CD4-positive, CD25-positive, alpha-beta regulatory T cell (primary cell): ENCODE results near the gene CLTCL1. TPM values are rescaled to one million over a fixed set of nuclear protein-coding genes. Genes with fewer than 3 reads are reported as not detected.
"Not testable (repeated sequence)": the region's sequence is repeated elsewhere in the genome, so short reads cannot be mapped to it uniquely, and the experiment has no call there.

Source experiments
- ATAC-seq, 2 donors: fragments of 150-1000 bp; cut with Tn5 transposase; one replicate each; pipeline ENCODE4 v1.10.0; 2021; ENCODE audit warnings: low read depth in 2 of 2, moderate number of reproducible peaks in 2 of 2, moderate library complexity in 1 of 2
- DNase-seq, 3 donors: peaks; one replicate each; pipeline versions ENCODE4 v3.0.0 to v3.0.0-alpha.2; 2012 to 2022; ENCODE audit warnings: mixed read lengths in 1 of 3
- H3K27ac ChIP-seq: one replicate; pipeline ENCODE4 v1.7.0; 2013; ENCODE audit warnings: mild to moderate bottlenecking, low read length; ENCODE audit not compliant: insufficient read depth, poor library complexity, severe bottlenecking
- H3K27me3 ChIP-seq: one replicate; pipeline ENCODE4 v1.7.0; 2013; ENCODE audit warnings: low read length; ENCODE audit not compliant: control insufficient read depth, insufficient read depth
- H3K36me3 ChIP-seq: one replicate; pipeline ENCODE4 v1.7.0; 2013; ENCODE audit warnings: mild to moderate bottlenecking, low read length, moderate library complexity; ENCODE audit not compliant: control insufficient read depth, insufficient read depth
- H3K4me1 ChIP-seq: 2 replicates; pipeline ENCODE4 v1.7.0; 2013; ENCODE audit warnings: mild to moderate bottlenecking, low read length; ENCODE audit not compliant: insufficient read depth, control insufficient read depth, poor library complexity, severe bottlenecking
- H3K4me3 ChIP-seq: one replicate; pipeline ENCODE4 v1.7.0; 2013; ENCODE audit warnings: low read depth, mild to moderate bottlenecking, low read length, moderate library complexity
- H3K9me3 ChIP-seq, 2 experiments: 1 replicate in 1 of 2; 2 replicates in 1 of 2; pipeline ENCODE4 v1.7.0; 2013; ENCODE audit warnings: low read length in 2 of 2, mild to moderate bottlenecking in 1 of 2, moderate library complexity in 1 of 2; ENCODE audit not compliant: control insufficient read depth in 2 of 2
- H3K27ac Mint-ChIP-seq, 3 donors: one replicate each; pipeline ENCODE4 v1.8.0; 2020 to 2022; ENCODE audit warnings: mild to moderate bottlenecking in 3 of 3, mixed read lengths in 3 of 3, moderate library complexity in 2 of 3
- H3K27me3 Mint-ChIP-seq: one replicate; pipeline ENCODE4 v1.8.0; 2022; ENCODE audit warnings: mild to moderate bottlenecking, mixed read lengths
- H3K36me3 Mint-ChIP-seq: one replicate; pipeline ENCODE4 v1.8.0; 2020; ENCODE audit warnings: mixed read lengths
- H3K4me1 Mint-ChIP-seq, 4 donors: one replicate each; pipeline ENCODE4 v1.8.0; 2020 to 2022; ENCODE audit warnings: mixed read lengths in 4 of 4, mild to moderate bottlenecking in 1 of 4
- H3K4me3 Mint-ChIP-seq, 4 donors: one replicate each; pipeline ENCODE4 v1.8.0; 2020 to 2022; ENCODE audit warnings: mild to moderate bottlenecking in 4 of 4, mixed read lengths in 4 of 4, moderate library complexity in 3 of 4
- H3K9me3 Mint-ChIP-seq, 7 donors: one replicate each; pipeline ENCODE4 v1.8.0; 2020 to 2022; ENCODE audit warnings: mixed read lengths in 7 of 7, mild to moderate bottlenecking in 3 of 7, moderate library complexity in 2 of 7
- polyA plus RNA-seq, 4 donors: library from polyadenylated mRNA; unstranded; fragments of 300-500 nt; fragmentation: Illumina TruSeq; gene quantifications; one replicate each; pipeline ENCODE4 v1.2.3, GENCODE V29; 2021
- total RNA-seq: library from RNA; stranded (reverse); gene quantifications from one replicate; pipeline ENCODE4 v1.2.3, GENCODE V29; 2022

Gene CLTCL1
- total and polyA plus RNA-seq, 5 donors from 2014 or later = 0.20 to 0.55 (median 0.34) TPM

DNA sequence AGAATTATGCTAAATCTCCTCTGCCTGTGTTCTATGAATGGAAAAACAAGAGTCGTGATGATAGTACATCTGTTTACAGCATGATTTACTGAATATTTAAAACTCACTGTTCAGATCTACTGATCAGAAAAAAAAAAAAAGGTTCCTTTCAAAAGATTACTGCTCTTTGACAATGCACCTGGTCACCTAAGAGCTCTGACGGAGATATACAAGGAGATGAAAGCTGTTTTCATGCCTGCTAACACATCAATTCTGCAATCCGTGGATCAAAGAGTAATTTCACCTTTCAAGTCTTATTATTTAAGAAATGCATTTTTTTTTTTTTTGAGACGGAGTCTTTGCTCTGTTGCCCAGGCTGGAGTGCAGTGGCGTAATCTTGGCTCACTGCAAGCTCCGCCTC, 30.7 kb downstream of the CLTCL1 start:
- H3K4me1 ChIP-seq = peaks cover 5% of the 10 kb centered on the region
- H3K36me3 ChIP-seq = no peaks in the 10 kb centered on the region
- Mint-ChIP-seq H3K36me3 (no peaks in the 10 kb centered on the region), H3K4me1 (peaks cover 7 to 20% (median 9%) of the 10 kb centered on the region in 4 donors), H3K27ac (no peak overlapping the region), H3K4me3 (no peak overlapping the region), H3K27me3 (no peaks in the 10 kb centered on the region), H3K9me3 (peaks cover 0 to 4% (median under 1%) of the 10 kb centered on the region in 7 donors)
- H3K27ac ChIP-seq = no peak overlapping the region
- peak in 1 of 3 donors; percentile 3 for DNase-seq
- no peaks in the 10 kb centered on the region for H3K27me3 ChIP-seq
- ATAC-seq = no peak
- peaks cover 3 to 4% of the 10 kb centered on the region in 2 experiments for H3K9me3 ChIP-seq
- no peak overlapping the region for H3K4me3 ChIP-seq

- DNase-seq = no peak
- Mint-ChIP-seq H3K9me3 (peaks cover 0 to 3% (median 0%) of the 10 kb centered on the region in 7 donors), H3K27ac (peak overlapping the region; percentile 34 to 89 (median 88)), H3K4me1 (peaks cover 7 to 20% (median 9%) of the 10 kb centered on the region in 4 donors), H3K36me3 (no peaks in the 10 kb centered on the region), H3K4me3 (peak overlapping the region in 2 of 4 donors; percentile 63 to 73), H3K27me3 (no peaks in the 10 kb centered on the region)
- Histone ChIP-seq H3K36me3 (no peaks in the 10 kb centered on the region), H3K27ac (no peak overlapping the region), H3K27me3 (no peaks in the 10 kb centered on the region), H3K4me3 (peak overlapping the region; percentile 53), H3K9me3 (no peaks in the 10 kb centered on the region), H3K4me1 (peaks cover 5% of the 10 kb centered on the region)
- no peak for ATAC-seq
Observed at GRCh38 chr22:19260194-19260593, 31.3 kb downstream of the CLTCL1 start.

GRCh38 chr22:19258968-19259288, 32.6 kb downstream of the CLTCL1 start:
- H3K4me1 ChIP-seq, H3K4me3 Mint-ChIP-seq, DNase-seq, H3K9me3 ChIP-seq, H3K4me3 ChIP-seq, H3K9me3 Mint-ChIP-seq, H3K27ac Mint-ChIP-seq, H3K27ac ChIP-seq, H3K27me3 Mint-ChIP-seq, ATAC-seq, H3K36me3 ChIP-seq, H3K36me3 Mint-ChIP-seq, H3K27me3 ChIP-seq: not testable (repeated sequence)
- peaks cover 7 to 20% (median 9%) of the 10 kb centered on the region in 4 donors for H3K4me1 Mint-ChIP-seq

GRCh38 chr22:19258371-19258770, 33.1 kb downstream of the CLTCL1 start:
- no peaks in the 10 kb centered on the region for H3K36me3 ChIP-seq
- H3K9me3 ChIP-seq = peaks cover 0 to 2% of the 10 kb centered on the region in 2 experiments
- no peaks in the 10 kb centered on the region for H3K36me3 Mint-ChIP-seq
- peaks cover 7 to 20% (median 9%) of the 10 kb centered on the region in 4 donors for H3K4me1 Mint-ChIP-seq
- no peak overlapping the region for H3K27ac Mint-ChIP-seq
- ATAC-seq (no peak), DNase-seq (no peak)
- H3K27me3 Mint-ChIP-seq = peaks cover 5% of the 10 kb centered on the region
- peaks cover 5% of the 10 kb centered on the region for H3K4me1 ChIP-seq
- no peak overlapping the region for H3K27ac ChIP-seq
- peaks cover 2% of the 10 kb centered on the region for H3K27me3 ChIP-seq
- H3K4me3 ChIP-seq = no peak overlapping the region
- H3K4me3 Mint-ChIP-seq = no peak overlapping the region
- peaks cover 0 to 3% (median 0%) of the 10 kb centered on the region in 7 donors for H3K9me3 Mint-ChIP-seq

DNA sequence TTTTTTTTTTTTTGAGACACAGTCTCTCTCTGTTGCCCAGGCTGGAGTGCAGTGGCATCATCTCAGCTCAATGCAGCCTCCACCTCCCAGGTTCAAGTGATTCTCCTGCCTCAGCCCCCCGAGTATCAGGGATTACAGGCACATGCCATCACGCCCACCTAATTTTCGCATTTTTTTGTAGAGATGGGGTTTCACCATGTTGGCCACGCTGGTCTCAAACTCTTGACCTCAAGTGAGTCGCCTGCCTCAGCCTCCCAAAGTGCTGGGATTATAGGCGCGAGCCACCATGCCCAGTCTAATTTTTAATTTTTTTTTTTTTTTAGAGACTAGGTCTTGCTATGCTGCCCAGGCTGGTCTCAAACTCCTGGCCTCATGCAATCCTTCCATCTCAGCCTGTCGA, 35.2 kb downstream of the CLTCL1 start:
- DNase-seq, H3K9me3 ChIP-seq, H3K27ac ChIP-seq, H3K36me3 ChIP-seq, H3K4me3 ChIP-seq, H3K9me3 Mint-ChIP-seq, H3K27ac Mint-ChIP-seq, H3K27me3 Mint-ChIP-seq, ATAC-seq, H3K4me3 Mint-ChIP-seq, H3K27me3 ChIP-seq, H3K36me3 Mint-ChIP-seq, H3K4me1 ChIP-seq: not testable (repeated sequence)
- peaks cover 7 to 20% (median 9%) of the 10 kb centered on the region in 4 donors for H3K4me1 Mint-ChIP-seq

- Histone ChIP-seq H3K4me1 (no peaks in the 10 kb centered on the region), H3K27me3 (peaks cover 2% of the 10 kb centered on the region), H3K36me3 (no peaks in the 10 kb centered on the region), H3K4me3 (no peak overlapping the region), H3K9me3 (peaks cover 0 to 2% of the 10 kb centered on the region in 2 experiments), H3K27ac (no peak overlapping the region)
- Mint-ChIP-seq H3K9me3 (peaks cover 0 to 3% (median 0%) of the 10 kb centered on the region in 7 donors), H3K36me3 (no peaks in the 10 kb centered on the region), H3K4me1 (no peaks in the 10 kb centered on the region), H3K27ac (peak overlapping the region in 1 of 3 donors; percentile 29), H3K4me3 (no peak overlapping the region), H3K27me3 (peaks cover 10% of the 10 kb centered on the region)
- no peak for DNase-seq
- no peak for ATAC-seq
Observed at GRCh38 chr22:19253143-19253542, 38.4 kb downstream of the CLTCL1 start.

- H3K36me3 Mint-ChIP-seq = no peaks in the 10 kb centered on the region
- H3K4me3 Mint-ChIP-seq = no peak overlapping the region
- H3K4me1 ChIP-seq = no peaks in the 10 kb centered on the region
- H3K4me1 Mint-ChIP-seq = no peaks in the 10 kb centered on the region
- H3K9me3 ChIP-seq = no peaks in the 10 kb centered on the region
- H3K27me3 Mint-ChIP-seq = peaks cover 20% of the 10 kb centered on the region
- H3K27me3 ChIP-seq = no peaks in the 10 kb centered on the region
- DNase-seq = no peak
- H3K4me3 ChIP-seq = no peak overlapping the region
- H3K9me3 Mint-ChIP-seq = no peaks in the 10 kb centered on the region
- no peak overlapping the region for H3K27ac ChIP-seq
- H3K27ac Mint-ChIP-seq = no peak overlapping the region
- no peaks in the 10 kb centered on the region for H3K36me3 ChIP-seq
- ATAC-seq = no peak
Observed at GRCh38 chr22:19244600-19245352, 46.7 kb downstream of the CLTCL1 start.

GRCh38 chr22:19242699-19243098, 48.8 kb downstream of the CLTCL1 start:
- no peak for DNase-seq
- Histone ChIP-seq H3K27me3 (no peaks in the 10 kb centered on the region), H3K9me3 (no peaks in the 10 kb centered on the region), H3K4me3 (no peak overlapping the region), H3K4me1 (no peaks in the 10 kb centered on the region), H3K36me3 (no peaks in the 10 kb centered on the region), H3K27ac (no peak overlapping the region)
- no peaks in the 10 kb centered on the region for H3K36me3 Mint-ChIP-seq
- H3K4me3 Mint-ChIP-seq = no peak overlapping the region
- H3K27me3 Mint-ChIP-seq = peaks cover 22% of the 10 kb centered on the region
- H3K9me3 Mint-ChIP-seq = no peaks in the 10 kb centered on the region
- no peak for ATAC-seq
- H3K4me1 Mint-ChIP-seq = no peaks in the 10 kb centered on the region
- H3K27ac Mint-ChIP-seq = no peak overlapping the region
